Adrenal gland (tissue), 12 donors: ENCODE measurements around the gene RASSF1. TPM values are rescaled to one million over a fixed set of nuclear protein-coding genes. Genes with fewer than 3 reads are reported as not detected.
"Not testable (repeated sequence)": the region's sequence is repeated elsewhere in the genome, so short reads cannot be mapped to it uniquely, and the experiment has no call there.

Source experiments
- DNase-seq, 7 donors: peaks; one replicate each; pipeline ENCODE4 v3.0.0-alpha.2; 2019 to 2020
- H3K27ac ChIP-seq, 5 donors: fragments of 200-600 bp; sonication (generic) in 4 of 5; 1 replicate in 3 of 5; 2 replicates in 2 of 5; pipeline versions ENCODE4 v1.5.1 to v1.8.0; 2016 to 2020; ENCODE audit warnings: mild to moderate bottlenecking in 1 of 5
- H3K27me3 ChIP-seq: fragments of 200-600 bp; 2 replicates; pipeline ENCODE4 v1.8.0; 2021
- H3K36me3 ChIP-seq, 2 donors: fragments of 200-600 bp; replicated peaks in 1 of 2; 1 replicate in 1 of 2; 2 replicates in 1 of 2; pipeline versions ENCODE4 v1.5.1 to v1.8.0; 2018 to 2022
- H3K4me1 ChIP-seq, 2 donors: fragments of 200-600 bp; replicated peaks in 1 of 2; 1 replicate in 1 of 2; 2 replicates in 1 of 2; pipeline versions ENCODE4 v1.5.1 to v1.8.0; 2018 to 2021
- H3K4me3 ChIP-seq, 4 donors: fragments of 200-600 bp; sonication (generic) in 3 of 4; one replicate each; pipeline ENCODE4 v1.5.1; 2016 to 2018
- H3K9me3 ChIP-seq, 3 donors: fragments of 200-600 bp; sonication (generic) in 1 of 3; replicated peaks in 1 of 3; 1 replicate in 2 of 3; 2 replicates in 1 of 3; pipeline versions ENCODE4 v1.5.1 to v1.8.0; 2016 to 2021
- CTCF ChIP-seq, 6 experiments: fragments of 450-650 bp in 4 of 6; fragments of 200-600 bp in 2 of 6; sonication (generic) in 1 of 6; IDR thresholded peaks; 1 replicate in 5 of 6; 2 replicates in 1 of 6; pipeline versions ENCODE4 v1.5.1 to v1.8.0; 2016 to 2021; ENCODE audit warnings: antibody characterized with exemption in 6 of 6, mild to moderate bottlenecking in 2 of 6, moderate library complexity in 1 of 6
- POLR2A ChIP-seq, 2 donors: fragments of 450-650 bp; IDR thresholded peaks; one replicate each; pipeline ENCODE4 v1.6.1; 2017; ENCODE audit warnings: antibody characterized with exemption in 2 of 2, mild to moderate bottlenecking in 2 of 2, moderate library complexity in 1 of 2
- WGBS, 4 donors: extraction: QIAGEN DNeasy Blood & Tissue Kit in 2 of 4; methylation state at CpG; one replicate each; pipeline versions ENCODE4 v1.1.5 to v1.1.7; 2013 to 2017; 5-methylcytosine and 5-hydroxymethylcytosine counted together
- intact Hi-C, 2 donors: fragments of 100-400 bp; cut with DNase I; formaldehyde crosslinking; loops; one replicate each; pipeline versions ENCODE4 v1.14.1 to v1.15.0; 2022 to 2023
- polyA plus RNA-seq, 3 donors: library from polyadenylated mRNA; stranded (reverse); fragments of 200-250 nt in 2 of 3; fragments of 350-450 nt in 1 of 3; fragmentation: Illumina TruSeq in 1 of 3; extraction: RNeasy Lipid Tissue Mini Kit (QIAGEN cat#74804) in 1 of 3; gene quantifications; one replicate each; pipeline ENCODE4 v1.2.3, GENCODE V29; 2013 to 2014
- total RNA-seq, 9 donors: library from RNA; depleted of rRNA in 4 of 9; stranded (reverse); fragments of >200 nt in 4 of 9; fragments of 120-200 nt in 1 of 9; fragmentation: NEBNext Ultra II Directional in 1 of 9; extraction: Animal tissue kit (Norgen Biotek cat#: 25700) in 1 of 9; gene quantifications; one replicate each; pipeline versions ENCODE4 v1.1.0 to v1.2.4, GENCODE V29; 2013 to 2023
- donor health status: healthy with polysubstance abuse.
- donor health status: Bipolar disorder and iron deficiency.
- donor health status: DM: yes; HTN: yes; CAD: no.
- donor health status: DM: no; HTN: no; CAD: no.
- donor health status: DM: no; HTN: no; CAD: no.
- donor health status: DM: yes; HTN: yes; CAD: no.

RASSF1 gene
- total and polyA plus RNA-seq, 12 donors = 9.6 to 27.4 (median 14.7) TPM

- Histone ChIP-seq H3K27ac (no peak overlapping the region), H3K9me3 (no peaks in the 10 kb centered on the region), H3K4me3 (no peak overlapping the region), H3K36me3 (peaks cover 0 to 30% of the 10 kb centered on the region in 2 donors), H3K27me3 (no peaks in the 10 kb centered on the region), H3K4me1 (peaks cover 19 to 21% of the 10 kb centered on the region in 2 donors)
- TF ChIP-seq POLR2A (IDR thresholded peaks at IDR 0.05) (no peak), CTCF (IDR thresholded peaks at IDR 0.05) (no peak)
- intact Hi-C loops = loop anchor here in 1 of 2 donors (5.0 to 10.0 kb wide), 2 partner anchors 43 to 164 kb away; no protein-coding TSS in a partner anchor
- 89 to 95% methylated on average over 6 of the region's 6 CpGs; no CpG with 5 or more reads in 2 of the 4 donors for WGBS, 4 donors
- DNase-seq = peak in 1 of 7 donors; percentile 17
Measured at GRCh38 chr3:50289130-50289529, 51.5 kb downstream of the RASSF1 start.

DNA sequence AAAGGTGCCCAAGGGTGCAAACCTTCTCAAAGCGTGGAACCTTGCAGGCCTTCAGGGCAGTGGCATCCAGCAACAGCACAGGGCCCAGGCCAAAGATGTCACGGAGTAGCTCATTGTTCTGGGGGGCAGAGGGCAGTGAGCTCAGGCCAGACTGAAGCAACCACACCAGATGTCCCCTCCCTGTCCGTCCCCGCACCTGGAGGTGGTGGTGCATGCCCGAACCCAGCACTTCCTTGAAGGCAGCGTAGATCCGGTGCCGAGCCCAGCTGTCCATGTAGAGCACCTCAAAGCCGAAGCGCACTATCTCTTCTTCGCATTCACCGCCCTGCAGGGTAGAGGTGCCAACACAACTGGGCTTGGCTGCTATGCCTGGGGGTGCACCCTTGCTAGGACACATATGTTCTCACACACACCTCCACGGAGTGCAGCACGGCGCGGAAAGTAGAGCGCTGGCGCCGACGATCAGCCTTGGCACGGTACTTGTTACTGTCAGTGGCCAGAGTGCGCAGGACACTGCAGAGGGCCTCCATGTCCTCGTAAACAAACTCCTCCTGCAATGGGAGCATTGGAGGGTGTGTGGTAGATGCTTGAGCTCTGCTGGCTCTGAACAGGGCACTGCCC, 52.1 kb downstream of the RASSF1 start:
- intact Hi-C loops = loop anchor here in 1 of 2 donors (5.0 to 10.0 kb wide), 2 partner anchors 44 to 164 kb away; no protein-coding TSS in a partner anchor
- no peak overlapping the region for H3K4me3 ChIP-seq
- TF ChIP-seq CTCF (IDR thresholded peaks at IDR 0.05) (no peak), POLR2A (IDR thresholded peaks at IDR 0.05) (no peak)
- peaks cover 0 to 30% of the 10 kb centered on the region in 2 donors for H3K36me3 ChIP-seq
- H3K27ac ChIP-seq = no peak overlapping the region
- WGBS, 4 donors = 92 to 95% (median 94%) methylated on average over 7 to 23 of the region's 23 CpGs
- peak in 3 of 7 donors; percentile 16 to 52 (median 17) for DNase-seq
- H3K27me3 ChIP-seq = no peaks in the 10 kb centered on the region
- H3K4me1 ChIP-seq = peaks cover 17 to 19% of the 10 kb centered on the region in 2 donors
- H3K9me3 ChIP-seq = no peaks in the 10 kb centered on the region

DNA sequence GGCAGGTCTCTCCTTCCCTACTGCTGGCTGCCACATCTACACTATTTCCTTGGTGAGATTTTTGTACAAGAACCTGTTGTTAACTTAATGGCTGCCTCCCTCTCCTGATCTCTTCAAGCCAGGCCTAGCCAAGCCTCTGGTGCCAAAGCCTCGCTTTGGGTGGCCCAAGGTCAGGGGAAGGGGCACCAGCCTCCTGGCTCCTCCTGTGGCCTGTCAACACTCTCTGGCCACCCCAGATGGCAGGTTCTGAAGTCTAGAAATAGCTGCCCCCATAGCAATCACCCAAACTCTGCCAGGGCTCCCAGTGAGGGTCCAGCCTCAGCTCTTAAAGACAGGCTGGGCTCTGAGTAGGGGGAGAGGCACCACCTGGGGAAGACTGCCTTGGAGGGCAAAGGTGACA, 53.4 kb downstream of the RASSF1 start:
- Histone ChIP-seq H3K27me3 (no peaks in the 10 kb centered on the region), H3K4me1 (peaks cover 6 to 9% of the 10 kb centered on the region in 2 donors), H3K27ac (no peak overlapping the region), H3K36me3 (peaks cover 0 to 30% of the 10 kb centered on the region in 2 donors), H3K4me3 (no peak overlapping the region), H3K9me3 (no peaks in the 10 kb centered on the region)
- no peak for DNase-seq
- WGBS, 4 donors = 54 to 86% (median 80%) methylated on average over 1 of the region's 1 CpG
- TF ChIP-seq CTCF (IDR thresholded peaks at IDR 0.05) (no peak), POLR2A (IDR thresholded peaks at IDR 0.05) (no peak)
- intact Hi-C loops = loop anchor here in 1 of 2 donors (5.0 to 10.0 kb wide), 2 partner anchors 45 to 162 kb away; no protein-coding TSS in a partner anchor

DNA sequence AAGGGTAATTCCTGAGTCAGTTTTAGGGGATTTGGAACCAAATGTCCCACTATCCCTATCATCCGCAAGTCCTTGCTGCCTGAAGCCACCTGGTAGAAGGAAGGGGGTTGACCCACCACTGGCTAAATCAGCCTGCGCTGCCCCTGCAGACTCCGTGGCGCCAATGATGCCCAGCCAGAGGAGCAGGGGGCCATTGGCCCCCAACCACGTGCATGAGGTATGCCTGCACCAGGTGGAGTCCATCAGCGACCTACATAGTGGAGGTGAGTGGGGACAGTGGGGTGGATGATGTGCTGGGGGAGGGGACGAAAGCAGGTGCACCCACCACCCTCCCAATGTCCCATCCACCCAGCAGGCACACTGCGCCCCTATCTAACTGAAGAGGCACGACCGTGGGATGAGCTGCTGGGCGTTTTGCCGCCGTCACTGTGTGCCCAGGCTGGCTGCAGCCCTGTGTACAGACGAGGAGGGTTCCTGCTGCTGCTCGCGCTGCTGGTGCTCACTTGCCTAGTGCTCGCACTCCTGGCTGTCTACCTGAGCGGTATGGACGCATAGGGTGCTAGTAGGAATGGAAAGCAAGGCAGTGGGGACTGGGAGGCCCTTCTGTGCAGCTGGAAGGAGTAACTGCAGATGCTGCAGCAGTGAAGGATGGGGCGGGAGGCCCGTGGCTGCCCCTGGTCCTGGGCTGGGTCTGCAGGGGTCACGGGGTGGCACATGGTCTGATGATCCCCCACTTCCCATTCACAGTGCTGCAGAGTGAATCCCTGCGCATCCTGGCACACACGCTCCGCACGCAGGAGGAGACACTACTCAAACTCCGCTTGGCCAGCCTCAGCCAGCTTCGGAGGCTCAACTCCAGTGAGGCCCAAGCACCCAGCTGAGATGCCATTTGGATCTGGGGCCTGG, 54.1 kb downstream of the RASSF1 start:
- Histone ChIP-seq H3K36me3 (peaks cover 0 to 30% of the 10 kb centered on the region in 2 donors), H3K4me1 (peaks cover 5 to 7% of the 10 kb centered on the region in 2 donors), H3K9me3 (no peaks in the 10 kb centered on the region), H3K27ac (no peak overlapping the region), H3K4me3 (no peak overlapping the region), H3K27me3 (no peaks in the 10 kb centered on the region)
- DNase-seq = no peak
- intact Hi-C loops = loop anchor here in 1 of 2 donors (5.0 to 10.0 kb wide), 2 partner anchors 46 to 162 kb away; no protein-coding TSS in a partner anchor
- TF ChIP-seq CTCF (IDR thresholded peaks at IDR 0.05) (no peak), POLR2A (IDR thresholded peaks at IDR 0.05) (no peak)
- WGBS, 4 donors = 87 to 91% (median 88%) methylated on average over 18 to 28 of the region's 28 CpGs

GRCh38 chr3:50284121-50284520, 56.5 kb downstream of the RASSF1 start:
- not testable (repeated sequence) for H3K27ac ChIP-seq, H3K27me3 ChIP-seq, H3K9me3 ChIP-seq, H3K4me1 ChIP-seq, H3K4me3 ChIP-seq, DNase-seq
- intact Hi-C loops = loop anchor here in 1 of 2 donors (10.0 kb wide), 1 partner anchor 159 kb away; no protein-coding TSS in a partner anchor
- 66 to 73% (median 70%) methylated on average over 6 of the region's 6 CpGs for WGBS, 4 donors
- peaks cover 0 to 19% of the 10 kb centered on the region in 2 donors for H3K36me3 ChIP-seq
